Left lung (tissue), 10 donors: Measurements from ENCODE around the gene JADE1. TPM values are rescaled to one million over a fixed set of nuclear protein-coding genes. Genes with fewer than 3 reads are reported as not detected.

ENCODE experiments used
- ATAC-seq: fragments of 200-7000 bp; cut with Tn5 transposase; one replicate; pipeline ENCODE4 v1.9.1; 2020; ENCODE audit warnings: moderate library complexity
- DNase-seq, 4 donors: peaks; one replicate each; pipeline ENCODE4 v3.0.0-alpha.2; 2013 to 2020
- H3K27ac ChIP-seq, 2 donors: fragments of 200-600 bp; sonication (generic) in 1 of 2; one replicate each; pipeline versions ENCODE4 v1.5.0 to v1.8.0; 2020 to 2021
- H3K27me3 ChIP-seq, 2 donors: fragments of 200-600 bp; sonication (generic) in 1 of 2; one replicate each; pipeline versions ENCODE4 v1.5.0 to v1.8.0; 2020 to 2021
- H3K36me3 ChIP-seq, 2 donors: fragments of 200-600 bp; sonication (generic) in 1 of 2; one replicate each; pipeline versions ENCODE4 v1.5.0 to v1.8.0; 2020 to 2021
- H3K4me1 ChIP-seq, 2 donors: fragments of 200-600 bp; one replicate each; pipeline ENCODE4 v1.8.0; 2021
- H3K4me3 ChIP-seq, 2 donors: fragments of 200-600 bp; sonication (generic) in 1 of 2; one replicate each; pipeline versions ENCODE4 v1.5.0 to v1.8.0; 2020 to 2021; ENCODE audit warnings: mild to moderate bottlenecking in 1 of 2
- H3K9me3 ChIP-seq, 2 donors: fragments of 200-600 bp; sonication (generic) in 1 of 2; one replicate each; pipeline versions ENCODE4 v1.5.0 to v1.8.0; 2020 to 2021
- intact Hi-C, 2 donors: fragments of 100-400 bp; cut with DNase I; formaldehyde crosslinking; loops; one replicate each; pipeline versions ENCODE4 v1.11.2 to v1.14.2; 2022
- polyA plus RNA-seq, 6 donors: library from polyadenylated mRNA; unstranded; fragments of 120-200 nt; gene quantifications; one replicate each; pipeline ENCODE4 v1.2.1, GENCODE V29; 2013; ENCODE audit not compliant: insufficient read length in 6 of 6
- total RNA-seq, 2 donors: library from RNA; stranded (reverse); fragmentation: NEBNext Ultra II Directional; extraction: Animal tissue kit (Norgen Biotek cat#: 25700); gene quantifications; one replicate each; pipeline ENCODE4 v1.2.1, GENCODE V29; 2021
- TF ChIP-seq, protein P1 (sequence below), 2 donors: fragments of 200-600 bp; sonication (generic) in 1 of 2; IDR thresholded peaks; one replicate each; pipeline versions ENCODE4 v1.5.0 to v1.8.0; 2021; ENCODE audit warnings: antibody characterized with exemption in 2 of 2
- donor health status: DM: no; HTN: yes; CAD: no.
- donor health status: DM: no; HTN: no; CAD: no.

The JADE1 gene
- total and polyA plus RNA-seq, 8 donors: 18.9 to 29.5 (median 23.2) TPM

- Histone ChIP-seq H3K27ac (no peak overlapping the region), H3K4me1 (no peaks in the 10 kb centered on the region), H3K27me3 (no peaks in the 10 kb centered on the region), H3K9me3 (no peaks in the 10 kb centered on the region), H3K4me3 (no peak overlapping the region), H3K36me3 (peaks cover 0 to 22% of the 10 kb centered on the region in 2 donors)
- ATAC-seq (no peak), DNase-seq (no peak)
- TF ChIP-seq, protein P1, sequence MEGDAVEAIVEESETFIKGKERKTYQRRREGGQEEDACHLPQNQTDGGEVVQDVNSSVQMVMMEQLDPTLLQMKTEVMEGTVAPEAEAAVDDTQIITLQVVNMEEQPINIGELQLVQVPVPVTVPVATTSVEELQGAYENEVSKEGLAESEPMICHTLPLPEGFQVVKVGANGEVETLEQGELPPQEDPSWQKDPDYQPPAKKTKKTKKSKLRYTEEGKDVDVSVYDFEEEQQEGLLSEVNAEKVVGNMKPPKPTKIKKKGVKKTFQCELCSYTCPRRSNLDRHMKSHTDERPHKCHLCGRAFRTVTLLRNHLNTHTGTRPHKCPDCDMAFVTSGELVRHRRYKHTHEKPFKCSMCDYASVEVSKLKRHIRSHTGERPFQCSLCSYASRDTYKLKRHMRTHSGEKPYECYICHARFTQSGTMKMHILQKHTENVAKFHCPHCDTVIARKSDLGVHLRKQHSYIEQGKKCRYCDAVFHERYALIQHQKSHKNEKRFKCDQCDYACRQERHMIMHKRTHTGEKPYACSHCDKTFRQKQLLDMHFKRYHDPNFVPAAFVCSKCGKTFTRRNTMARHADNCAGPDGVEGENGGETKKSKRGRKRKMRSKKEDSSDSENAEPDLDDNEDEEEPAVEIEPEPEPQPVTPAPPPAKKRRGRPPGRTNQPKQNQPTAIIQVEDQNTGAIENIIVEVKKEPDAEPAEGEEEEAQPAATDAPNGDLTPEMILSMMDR (IDR thresholded peaks at IDR 0.05): no peak
- intact Hi-C loops: no loop called here
Measured at GRCh38 chr4:128841402-128841801, 31.9 kb downstream of the JADE1 start.

DNA sequence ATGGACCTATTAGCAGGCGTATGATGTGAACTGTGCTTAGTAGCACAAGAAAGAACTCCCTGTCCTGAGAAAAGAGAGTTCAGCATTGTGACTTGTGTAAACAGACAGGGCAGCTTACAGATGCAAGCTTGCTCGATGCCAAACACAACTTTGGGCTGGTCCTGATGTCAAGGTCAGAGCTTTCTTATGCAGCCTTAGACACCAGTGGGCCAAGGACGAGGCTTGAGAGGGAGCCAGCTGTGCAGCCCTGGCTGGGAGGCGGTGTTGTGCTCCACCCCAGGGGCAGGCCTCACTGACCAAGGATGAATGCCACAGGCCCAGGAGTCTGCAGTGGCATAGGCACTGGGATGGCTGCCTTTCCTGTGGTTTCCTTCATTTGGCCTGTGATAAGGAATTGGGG lies 35.4 kb downstream of the JADE1 start:
- peaks cover 0 to 9% of the 10 kb centered on the region in 2 donors for H3K4me1 ChIP-seq
- TF ChIP-seq, protein P1 (IDR thresholded peaks at IDR 0.05): no peak
- H3K36me3 ChIP-seq: peaks cover 0 to 54% of the 10 kb centered on the region in 2 donors
- peak overlapping the region in 1 of 2 donors; percentile 26 for H3K27ac ChIP-seq
- no peaks in the 10 kb centered on the region for H3K27me3 ChIP-seq
- ATAC-seq (no peak), DNase-seq (no peak)
- no peak overlapping the region for H3K4me3 ChIP-seq
- no peaks in the 10 kb centered on the region for H3K9me3 ChIP-seq
- intact Hi-C loops: no loop called here

DNA sequence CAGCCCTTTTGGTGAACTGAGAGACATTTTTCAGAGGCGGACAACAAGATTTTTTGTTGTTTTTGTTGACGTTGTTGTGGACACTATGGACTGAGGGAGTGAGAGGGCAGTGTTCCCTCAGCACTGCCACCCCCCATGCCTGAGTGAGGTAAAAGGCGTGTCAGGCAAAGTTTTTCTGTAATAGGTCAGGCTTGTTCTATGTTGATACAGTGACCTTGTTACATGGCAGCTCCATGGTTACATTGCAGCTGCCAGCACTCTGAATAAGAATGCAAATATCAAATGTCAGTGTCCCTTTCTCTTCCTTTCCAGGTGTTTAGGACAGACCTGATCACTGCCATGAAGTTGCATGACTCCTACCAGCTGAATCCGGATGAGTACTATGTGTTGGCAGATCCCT lies 36.6 kb downstream of the JADE1 start:
- H3K36me3 ChIP-seq: peaks cover 0 to 65% of the 10 kb centered on the region in 2 donors
- TF ChIP-seq, protein P1 (IDR thresholded peaks at IDR 0.05): no peak
- peak; percentile 65 for ATAC-seq
- peaks cover 0 to 9% of the 10 kb centered on the region in 2 donors for H3K4me1 ChIP-seq
- DNase-seq: no peak
- H3K27me3 ChIP-seq: no peaks in the 10 kb centered on the region
- intact Hi-C loops: no loop called here
- peak overlapping the region in 1 of 2 donors; percentile 78 for H3K27ac ChIP-seq
- no peak overlapping the region for H3K4me3 ChIP-seq
- H3K9me3 ChIP-seq: no peaks in the 10 kb centered on the region

DNA sequence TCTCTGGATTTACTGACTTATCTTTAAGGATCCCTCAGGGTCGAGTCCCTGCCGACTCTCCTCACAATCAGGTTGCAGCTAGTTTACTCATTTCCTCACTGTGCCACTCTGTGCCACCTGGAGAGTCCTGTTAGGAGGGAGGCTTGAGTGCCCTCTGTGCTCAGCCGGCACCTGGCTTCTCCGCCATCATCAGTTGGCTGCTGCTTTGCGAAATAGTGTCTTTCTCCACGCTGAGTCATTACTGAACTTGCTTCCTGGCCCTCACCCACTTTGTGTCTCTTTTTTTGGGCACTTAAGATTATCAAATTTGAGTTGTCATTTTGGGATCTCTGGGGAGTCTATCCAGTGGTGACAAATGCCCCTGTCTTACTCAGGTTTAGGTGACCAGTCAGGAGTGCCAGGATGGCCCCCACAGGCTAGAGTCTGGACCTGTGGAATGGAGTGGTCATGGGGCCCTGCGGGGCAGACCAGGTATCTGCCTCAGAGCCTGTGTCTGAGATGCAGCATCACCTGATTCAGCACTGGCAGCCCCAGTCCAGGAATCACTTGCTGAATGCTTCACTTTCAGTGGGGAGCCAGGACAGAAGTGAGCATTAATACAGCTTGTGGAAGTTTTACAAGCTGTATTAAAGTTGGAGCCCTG lies 37.7 kb downstream of the JADE1 start:
- DNase-seq (no peak), ATAC-seq (peak; percentile 49)
- TF ChIP-seq, protein P1 (IDR thresholded peaks at IDR 0.05): no peak
- no peaks in the 10 kb centered on the region for H3K27me3 ChIP-seq
- H3K36me3 ChIP-seq: peaks cover 0 to 77% of the 10 kb centered on the region in 2 donors
- peak overlapping the region in 1 of 2 donors; percentile 78 for H3K27ac ChIP-seq
- intact Hi-C loops: no loop called here
- no peak overlapping the region for H3K4me3 ChIP-seq
- peaks cover 0 to 9% of the 10 kb centered on the region in 2 donors for H3K4me1 ChIP-seq
- no peaks in the 10 kb centered on the region for H3K9me3 ChIP-seq

DNA sequence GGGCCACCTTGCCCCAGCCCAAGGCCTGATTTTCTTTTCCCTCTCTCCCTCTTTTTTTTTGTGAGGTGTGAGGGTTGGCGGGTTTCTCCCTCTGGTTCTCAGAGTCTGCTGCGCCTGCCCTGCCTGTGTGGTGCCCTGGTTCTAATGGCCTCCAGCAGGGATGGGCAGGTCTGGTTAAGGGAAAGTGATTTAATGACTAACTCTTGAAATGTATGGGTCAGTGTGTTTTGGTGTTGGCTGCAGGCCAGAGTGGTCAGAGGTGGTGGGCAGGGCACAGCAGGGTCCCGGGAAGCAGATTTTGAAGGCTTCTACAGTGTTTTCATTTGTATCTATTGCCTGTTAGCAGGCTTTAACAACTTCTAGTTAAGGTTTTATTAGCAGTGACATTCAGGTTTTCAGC lies 39.0 kb downstream of the JADE1 start:
- TF ChIP-seq, protein P1 (IDR thresholded peaks at IDR 0.05): no peak

More for the DNA sequence above, 39.0 kb downstream of the JADE1 start:
- Histone ChIP-seq H3K36me3 (peaks cover 0 to 89% of the 10 kb centered on the region in 2 donors), H3K4me3 (no peak overlapping the region), H3K27ac (no peak overlapping the region), H3K4me1 (peaks cover 0 to 9% of the 10 kb centered on the region in 2 donors), H3K9me3 (no peaks in the 10 kb centered on the region), H3K27me3 (no peaks in the 10 kb centered on the region)
- DNase-seq (no peak), ATAC-seq (no peak)
- intact Hi-C loops: no loop called here
